ENCODE results near the gene PPP6R2. TPM values are rescaled to one million over a fixed set of nuclear protein-coding genes. Genes with fewer than 3 reads are reported as not detected.

Gene PPP6R2
- total and polyA plus RNA-seq, 2 of the 8 experiments (the other 6 are each of a cell fraction or from before 2014, with no cell fraction given) = 25.0 to 32.2 TPM

DNA sequence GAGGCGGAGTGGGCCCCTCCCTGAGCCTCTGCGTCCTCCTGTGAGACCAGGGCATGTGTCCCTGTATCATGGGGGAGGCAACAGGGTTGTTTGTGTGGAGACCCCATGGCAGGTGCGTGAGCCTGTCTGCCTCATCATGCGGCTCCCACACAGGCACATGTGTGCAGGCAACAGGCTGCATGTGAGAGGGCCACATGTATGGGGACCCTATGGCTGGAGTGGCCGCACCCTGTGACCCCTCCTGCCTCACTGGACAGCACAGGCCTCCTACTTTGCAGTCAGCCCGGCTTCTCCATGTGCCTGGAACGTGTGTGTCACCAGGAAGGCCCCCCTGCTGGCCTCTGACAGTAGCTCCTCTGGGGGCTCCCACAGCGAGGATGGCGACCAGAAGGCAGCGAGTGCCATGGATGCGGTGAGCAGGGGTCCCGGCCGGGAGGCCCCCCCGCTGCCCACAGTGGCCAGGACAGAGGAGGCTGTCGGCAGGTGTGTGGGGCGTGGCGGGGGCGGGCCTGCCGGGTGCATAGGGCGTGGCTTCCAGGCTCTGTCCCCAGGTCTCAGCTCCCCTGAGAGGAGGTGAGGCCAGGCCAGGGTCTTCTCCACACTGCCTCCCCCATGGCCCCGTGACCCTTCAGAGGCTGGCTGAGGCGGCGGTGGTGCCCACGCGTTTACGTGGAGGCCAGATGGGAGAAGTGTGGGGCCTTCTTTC lies 97.6 kb downstream of the PPP6R2 start (continued):
- TF ChIP-seq BACH1 (IDR thresholded peaks at IDR 0.05; ENCODE audit: low read length) (no peak), EGR1 (IDR thresholded peaks at IDR 0.05; ENCODE audit: borderline replicate concordance, low read depth, low read length) (no peak), BRCA1 (IDR thresholded peaks at IDR 0.05; ENCODE audit: low read depth, low read length) (no peak), TEAD4 (IDR thresholded peaks at IDR 0.05; ENCODE audit: low read depth, low read length) (no peak), POLR2A (IDR thresholded peaks at IDR 0.05; ENCODE audit: control extremely low read depth in 1 of 2, low read depth in 2 of 2, low read length in 2 of 2) (no peak)
- TF ChIP-seq, protein P1, sequence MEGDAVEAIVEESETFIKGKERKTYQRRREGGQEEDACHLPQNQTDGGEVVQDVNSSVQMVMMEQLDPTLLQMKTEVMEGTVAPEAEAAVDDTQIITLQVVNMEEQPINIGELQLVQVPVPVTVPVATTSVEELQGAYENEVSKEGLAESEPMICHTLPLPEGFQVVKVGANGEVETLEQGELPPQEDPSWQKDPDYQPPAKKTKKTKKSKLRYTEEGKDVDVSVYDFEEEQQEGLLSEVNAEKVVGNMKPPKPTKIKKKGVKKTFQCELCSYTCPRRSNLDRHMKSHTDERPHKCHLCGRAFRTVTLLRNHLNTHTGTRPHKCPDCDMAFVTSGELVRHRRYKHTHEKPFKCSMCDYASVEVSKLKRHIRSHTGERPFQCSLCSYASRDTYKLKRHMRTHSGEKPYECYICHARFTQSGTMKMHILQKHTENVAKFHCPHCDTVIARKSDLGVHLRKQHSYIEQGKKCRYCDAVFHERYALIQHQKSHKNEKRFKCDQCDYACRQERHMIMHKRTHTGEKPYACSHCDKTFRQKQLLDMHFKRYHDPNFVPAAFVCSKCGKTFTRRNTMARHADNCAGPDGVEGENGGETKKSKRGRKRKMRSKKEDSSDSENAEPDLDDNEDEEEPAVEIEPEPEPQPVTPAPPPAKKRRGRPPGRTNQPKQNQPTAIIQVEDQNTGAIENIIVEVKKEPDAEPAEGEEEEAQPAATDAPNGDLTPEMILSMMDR (IDR thresholded peaks at IDR 0.05; ENCODE audit: control extremely low read depth in 1 of 3, insufficient read depth in 1 of 3, low read depth in 1 of 3, low read length in 3 of 3) = no peak
